PFSK-1 (cell line): ENCODE data around the gene ING1.

Experiments
- FOXP2 ChIP-seq: optimal IDR thresholded peaks from 2 replicates; pipeline ENCODE3; 2011; ENCODE audit warnings: borderline replicate concordance, control low read depth, inconsistent platforms; ENCODE audit not compliant: insufficient read depth; ENCODE audit errors: extremely low read length, extremely low read depth
- POLR2AphosphoS5 ChIP-seq: IDR thresholded peaks from 2 replicates; pipeline ENCODE4 v1.6.1; 2012; ENCODE audit warnings: low read depth, mild to moderate bottlenecking, control low read depth, low read length, moderate library complexity
- REST ChIP-seq, 2 experiments: IDR thresholded peaks; 2 replicates each; pipeline versions ENCODE4 v1.6.1 to v1.8.0; 2011 to 2012; ENCODE audit warnings: low read depth in 2 of 2, low read length in 2 of 2, control low read depth in 1 of 2, inconsistent platforms in 1 of 2, mild to moderate bottlenecking in 1 of 2, moderate library complexity in 1 of 2; ENCODE audit not compliant: insufficient read depth in 1 of 2
- SIN3A ChIP-seq: IDR thresholded peaks from 2 replicates; pipeline ENCODE4 v1.6.1; 2012; ENCODE audit warnings: mild to moderate bottlenecking, low read length, moderate library complexity, borderline replicate concordance; ENCODE audit not compliant: insufficient read depth
- TAF1 ChIP-seq: IDR thresholded peaks from 2 replicates; pipeline ENCODE4 v1.6.1; 2012; ENCODE audit warnings: low read length, control low read depth, borderline replicate concordance; ENCODE audit not compliant: insufficient read depth

The ING1 gene

DNA sequence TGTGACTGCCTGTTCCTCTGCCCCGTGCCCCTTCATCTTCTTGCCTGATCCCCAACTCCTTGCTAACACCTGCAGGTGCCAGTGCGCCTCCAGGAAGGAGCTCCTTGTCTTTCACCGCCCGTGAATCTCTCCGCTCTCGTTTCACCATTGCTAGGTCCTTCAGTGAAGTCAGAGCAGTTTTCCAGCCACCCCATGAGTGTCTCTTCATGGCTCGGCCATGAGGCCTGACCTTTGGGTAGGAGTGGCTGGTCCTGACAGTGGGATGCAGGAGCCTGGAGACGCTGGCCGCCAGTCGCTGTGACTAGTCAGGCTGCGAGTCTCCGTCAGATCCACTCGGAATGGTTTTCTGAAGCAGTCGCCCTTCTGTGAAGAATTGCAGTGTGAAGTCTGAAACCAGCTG, 43.8 kb downstream of the ING1 start:
- TF ChIP-seq FOXP2, result no peak
- no peak for TF ChIP-seq REST (IDR thresholded peaks at IDR 0.05; ENCODE audit: insufficient read depth in 1 of 2, low read depth in 2 of 2, low read length in 2 of 2)
- no peak for TF ChIP-seq POLR2AphosphoS5
- TF ChIP-seq TAF1, result no peak
- TF ChIP-seq SIN3A, result no peak

- TF ChIP-seq FOXP2 (no peak), REST (IDR thresholded peaks at IDR 0.05; ENCODE audit: insufficient read depth in 1 of 2, low read depth in 2 of 2, low read length in 2 of 2) (no peak), POLR2AphosphoS5 (no peak), SIN3A (no peak), TAF1 (no peak)
Observed at GRCh38 chr13:110758195-110758805, 44.8 kb downstream of the ING1 start.

DNA sequence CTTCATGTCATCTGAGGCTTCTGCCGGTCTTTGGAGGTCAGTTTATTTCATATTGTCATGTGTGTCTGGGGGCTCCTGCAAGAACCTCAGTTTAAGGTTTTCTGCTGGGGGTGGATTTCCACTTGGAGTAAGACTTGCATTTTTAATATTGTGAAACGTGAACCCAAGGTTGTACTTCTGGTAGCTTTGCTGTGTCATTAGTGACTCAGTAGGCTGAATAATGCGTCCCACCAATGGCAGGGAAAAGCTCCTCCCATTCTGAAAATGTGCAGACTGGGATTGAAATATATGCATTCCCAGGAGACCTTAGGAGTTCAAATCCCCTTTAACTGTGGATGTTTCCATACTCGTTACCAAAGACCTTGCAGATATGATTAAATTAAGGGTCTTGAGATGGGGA, 46.2 kb downstream of the ING1 start:
- no peak for TF ChIP-seq POLR2AphosphoS5
- TF ChIP-seq TAF1, result no peak
- no peak for TF ChIP-seq REST (IDR thresholded peaks at IDR 0.05; ENCODE audit: insufficient read depth in 1 of 2, low read depth in 2 of 2, low read length in 2 of 2)
- TF ChIP-seq SIN3A, result no peak
- no peak for TF ChIP-seq FOXP2

- TF ChIP-seq REST (IDR thresholded peaks at IDR 0.05; ENCODE audit: insufficient read depth in 1 of 2, low read depth in 2 of 2, low read length in 2 of 2) (no peak), SIN3A (no peak), POLR2AphosphoS5 (no peak), TAF1 (no peak), FOXP2 (no peak)
Observed at GRCh38 chr13:110760611-110761010, 47.1 kb downstream of the ING1 start.

- TF ChIP-seq POLR2AphosphoS5 (no peak), TAF1 (no peak), FOXP2 (no peak), SIN3A (no peak), REST (IDR thresholded peaks at IDR 0.05; ENCODE audit: insufficient read depth in 1 of 2, low read depth in 2 of 2, low read length in 2 of 2) (no peak)
Observed at GRCh38 chr13:110766671-110767430, 53.4 kb downstream of the ING1 start.
